ENCODE results near the gene LRMDA.

Gene LRMDA

GRCh38 chr10:75544386-75544785, 113.0 kb downstream of the LRMDA start (continued):
- no peak for TF ChIP-seq PRDM10 (tag by site-specific recombination; IDR thresholded peaks at IDR 0.05)
- TF ChIP-seq ZNF776 (tag by site-specific recombination; IDR thresholded peaks at IDR 0.05; ENCODE audit: borderline replicate concordance) = no peak
- TF ChIP-seq ZNF292 (tag by site-specific recombination; IDR thresholded peaks at IDR 0.05; ENCODE audit: borderline replicate concordance, low read depth) = no peak

- Histone ChIP-seq H3K4me1 (ENCODE audit: control insufficient read depth, insufficient read depth, low read length) (0 out of 2 replicates have a peak, but pooled peaks cover 5% of the 10 kb centered on the region), H3K36me3 (ENCODE audit: control insufficient read depth in 2 of 2, insufficient read depth in 1 of 2, low read length in 2 of 2) (no peaks in the 10 kb centered on the region), H3K4me3 (ENCODE audit: low read depth, low read length) (no peak overlapping the region), H3K9me3 (ENCODE audit: control insufficient read depth, insufficient read depth, low read depth, low read length) (no peaks in the 10 kb centered on the region), H3K27ac (ENCODE audit: extremely low read depth, low read depth, low read length) (no peak overlapping the region)
- POLR2A ChIA-PET = no interaction called here
- TF ChIP-seq HOXD13 (CRISPR knock-in tag; IDR thresholded peaks at IDR 0.05; ENCODE audit: borderline replicate concordance) = no peak
- no peak for TF ChIP-seq ELK4 (IDR thresholded peaks at IDR 0.05; ENCODE audit: borderline replicate concordance, low read depth, low read length)
- peak; percentile 74; the same call in 1 of the 2 replicates for TF ChIP-seq PRDM10 (tag by site-specific recombination; IDR thresholded peaks at IDR 0.05)
- TF ChIP-seq ZXDB (tag by site-specific recombination; IDR thresholded peaks at IDR 0.05) = no peak
- TF ChIP-seq ZNF335 (tag by site-specific recombination; conservative IDR thresholded peaks at IDR 0.05) = no peak
- CTCF ChIA-PET = interaction anchor here (0.9 to 1.6 kb wide), 2 partner anchors 49 to 67 kb away, joined by 3 to 4 read pairs; no protein-coding TSS in a partner anchor
Observed at GRCh38 chr10:75544993-75545706, 113.7 kb downstream of the LRMDA start.

- no peaks in the 10 kb centered on the region for H3K36me3 ChIP-seq (ENCODE audit: control insufficient read depth in 2 of 2, insufficient read depth in 1 of 2, low read length in 2 of 2)
- POLR2A ChIA-PET = no interaction called here
- TF ChIP-seq OSR2 (tag by site-specific recombination; IDR thresholded peaks at IDR 0.05) = no peak
- TF ChIP-seq ZNF391 (tag by site-specific recombination; IDR thresholded peaks at IDR 0.05; ENCODE audit: borderline replicate concordance, low read depth) = no peak
- no peak for TF ChIP-seq ZNF433 (tag by site-specific recombination; IDR thresholded peaks at IDR 0.05; ENCODE audit: low read depth)
- TF ChIP-seq ZNF645 (tag by site-specific recombination; IDR thresholded peaks at IDR 0.05) = no peak
- TF ChIP-seq ZNF133 (tag by site-specific recombination; IDR thresholded peaks at IDR 0.05) = no peak
- no peak for TF ChIP-seq ZNF175 (tag by site-specific recombination; IDR thresholded peaks at IDR 0.05)
- TF ChIP-seq CTCF (tag by site-specific recombination; IDR thresholded peaks at IDR 0.05) = no peak
- TF ChIP-seq ZNF704 (tag by site-specific recombination; IDR thresholded peaks at IDR 0.05) = no peak
- no peak for TF ChIP-seq ZNF121 (tag by site-specific recombination; IDR thresholded peaks at IDR 0.05)
- TF ChIP-seq ZNF514 (tag by site-specific recombination; IDR thresholded peaks at IDR 0.05) = no peak
- TF ChIP-seq ZNF302 (tag by site-specific recombination; IDR thresholded peaks at IDR 0.05; ENCODE audit: low read depth) = no peak
- TF ChIP-seq ZBTB7A (tag by site-specific recombination; IDR thresholded peaks at IDR 0.05; ENCODE audit: low read depth) = no peak
Observed at GRCh38 chr10:75546004-75546403, 114.6 kb downstream of the LRMDA start.

More at GRCh38 chr10:75546004-75546403, 114.6 kb downstream of the LRMDA start:
- CTCF ChIA-PET = interaction anchor here (0.6 to 1.6 kb wide), 3 partner anchors 48 to 310 kb away, joined by 3 to 4 read pairs (median 3); partner anchors contain the start of gene COMTD1
- 0 out of 2 replicates have a peak, but pooled peaks cover 5% of the 10 kb centered on the region for H3K4me1 ChIP-seq (ENCODE audit: control insufficient read depth, insufficient read depth, low read length)
- H3K27ac ChIP-seq (ENCODE audit: extremely low read depth, low read depth, low read length) = no peak overlapping the region
- H3K4me3 ChIP-seq (ENCODE audit: low read depth, low read length) = no peak overlapping the region
- H3K9me3 ChIP-seq (ENCODE audit: control insufficient read depth, insufficient read depth, low read depth, low read length) = no peaks in the 10 kb centered on the region
